Activated T-cell treated with anti-CD3 and anti-CD28 coated beads for 48 hours (primary cell): Measurements from ENCODE around the gene CDH20.

Experiments used
- DNase-seq: peaks from one replicate; pipeline ENCODE4 v3.0.0-alpha.2; 2020; ENCODE audit warnings: low read depth

Gene CDH20

DNA sequence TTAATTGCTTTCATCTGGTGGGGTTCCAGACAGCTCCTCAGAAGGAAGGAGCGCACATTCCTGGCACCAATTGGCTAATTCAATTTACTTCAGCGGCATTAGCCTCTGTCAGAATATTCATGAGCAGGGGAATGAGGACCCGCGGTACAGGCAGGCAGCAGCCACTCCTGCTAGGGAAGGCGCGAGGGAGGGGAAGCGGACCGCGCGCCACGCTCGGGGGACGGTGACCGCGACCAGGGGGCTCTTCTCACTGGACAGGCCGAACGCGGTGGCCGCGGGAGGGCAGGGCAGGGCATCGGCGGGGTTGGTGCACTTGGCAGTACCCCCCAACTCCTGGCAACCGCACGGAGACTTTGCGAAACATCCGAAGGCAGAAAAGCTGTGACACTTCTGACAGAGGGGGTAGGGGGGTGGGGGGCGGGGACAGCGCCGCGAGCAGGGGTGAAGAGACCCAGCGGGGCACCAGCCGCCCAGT, at the start of gene CDH20:
Gene CDH20, plus strand, starts transcription at position 160 of the 475 bp plus-strand sequence.
- DNase-seq, result no peak

DNA sequence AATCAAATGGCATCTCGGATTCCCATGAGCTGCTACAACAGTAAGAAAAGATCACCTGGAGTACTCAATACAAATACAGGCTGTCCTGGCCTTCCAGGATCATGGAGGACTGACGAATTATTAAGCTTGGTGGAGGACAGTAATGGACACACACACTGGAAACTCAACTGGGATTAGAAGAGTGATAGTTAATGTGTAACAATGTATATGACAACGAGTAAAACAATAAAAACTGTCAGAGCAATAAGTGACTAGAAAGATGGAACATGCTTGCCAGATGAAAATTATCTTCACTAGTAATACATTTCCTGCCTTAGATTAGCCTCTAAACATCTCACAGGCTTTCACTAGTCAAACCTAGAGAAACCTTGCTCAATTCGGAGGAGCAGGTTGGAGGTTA, 49.2 kb upstream of the CDH20 start:
- DNase-seq, result no peak

DNA sequence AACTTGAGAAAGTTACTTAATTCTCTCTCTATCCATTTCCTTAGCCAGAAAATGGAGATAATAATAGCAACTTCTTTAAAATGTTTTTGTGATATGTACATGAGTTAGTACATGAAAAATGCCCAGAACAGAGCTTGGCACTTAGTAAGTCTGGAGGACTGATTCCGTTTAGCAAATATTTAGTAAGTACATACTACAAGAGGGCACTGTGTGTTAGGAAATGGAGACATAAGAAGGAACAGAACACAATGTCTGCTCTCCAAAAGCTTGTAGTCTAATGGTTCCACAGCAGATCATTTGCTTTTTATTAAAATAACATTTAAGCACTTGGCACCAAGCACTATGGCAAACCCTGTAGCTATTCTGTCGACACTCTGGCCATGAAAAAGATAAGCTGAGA, 47.5 kb upstream of the CDH20 start:
- no peak for DNase-seq

DNA sequence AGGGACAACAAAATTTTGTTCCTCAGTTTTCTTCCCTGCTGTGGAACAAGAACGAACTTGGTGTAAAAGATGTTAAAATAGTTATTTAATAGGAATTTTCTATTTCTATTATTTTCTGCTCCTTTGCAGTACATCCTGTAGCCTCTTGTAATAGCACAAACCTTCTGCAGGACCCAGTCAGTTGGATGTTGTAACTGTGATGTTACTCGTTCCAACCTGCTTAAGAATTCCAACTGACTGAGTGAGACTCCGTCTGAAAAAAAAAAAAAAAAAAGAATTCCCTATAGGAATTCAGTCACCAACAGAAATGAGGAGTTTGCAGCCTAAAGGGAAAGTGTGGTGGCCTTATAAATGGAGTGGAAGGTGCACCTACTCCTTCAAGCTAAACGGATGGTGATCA, 46.4 kb upstream of the CDH20 start:
- no peak for DNase-seq

DNA sequence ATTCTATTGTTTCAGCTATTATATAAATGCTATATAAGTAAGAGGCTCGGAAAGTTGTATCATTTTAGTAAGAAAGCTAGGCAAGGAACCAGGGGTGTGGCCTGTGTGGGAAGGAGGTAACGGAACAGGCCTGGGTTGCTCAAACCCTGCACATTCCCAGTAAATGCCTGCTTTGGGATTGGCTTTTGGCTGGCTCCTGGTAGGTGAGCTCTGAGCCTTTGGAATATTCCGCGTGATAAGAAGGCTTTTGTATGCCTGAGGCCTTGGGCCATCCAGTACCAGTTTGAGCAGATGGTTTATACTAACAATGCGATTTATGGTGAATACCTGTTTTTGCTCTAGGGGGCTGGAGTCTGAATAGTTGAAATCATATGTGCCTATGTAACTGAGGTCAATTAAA, 42.6 kb upstream of the CDH20 start:
- DNase-seq, result no peak

DNA sequence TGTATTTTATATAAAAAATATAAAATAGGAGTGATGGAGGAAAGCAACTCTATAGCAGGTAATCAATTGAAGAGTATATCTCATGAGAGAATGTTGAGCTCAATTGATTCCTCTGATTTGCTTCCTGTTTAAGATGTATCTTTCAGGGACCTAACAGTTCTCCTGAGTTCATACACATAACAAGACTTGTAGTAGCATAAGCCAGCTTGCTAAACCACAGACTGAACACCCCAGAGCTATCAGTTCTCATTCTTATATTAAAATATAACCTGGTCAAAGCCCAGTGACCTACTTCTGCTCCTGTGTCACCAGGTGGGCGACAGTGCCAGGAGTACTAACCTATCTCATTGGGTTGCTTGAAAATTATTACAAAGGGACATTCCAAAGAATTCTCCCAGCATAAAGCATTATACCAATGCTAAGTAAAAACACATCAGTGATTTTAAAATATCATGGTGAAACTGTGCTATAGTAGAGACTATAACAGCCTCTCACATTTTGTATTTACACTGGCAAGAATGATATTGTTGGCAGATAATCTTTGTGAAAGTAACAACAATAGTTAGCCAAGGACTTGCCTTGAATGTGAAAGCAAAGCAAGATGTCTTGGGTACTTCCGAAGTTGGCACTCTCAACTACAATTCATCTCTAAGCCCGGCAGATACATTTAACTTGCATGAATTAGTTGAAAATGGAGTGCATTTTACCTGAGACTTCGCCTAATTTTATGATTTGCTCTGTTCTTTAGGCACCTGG, 40.8 kb upstream of the CDH20 start:
- no peak for DNase-seq

DNA sequence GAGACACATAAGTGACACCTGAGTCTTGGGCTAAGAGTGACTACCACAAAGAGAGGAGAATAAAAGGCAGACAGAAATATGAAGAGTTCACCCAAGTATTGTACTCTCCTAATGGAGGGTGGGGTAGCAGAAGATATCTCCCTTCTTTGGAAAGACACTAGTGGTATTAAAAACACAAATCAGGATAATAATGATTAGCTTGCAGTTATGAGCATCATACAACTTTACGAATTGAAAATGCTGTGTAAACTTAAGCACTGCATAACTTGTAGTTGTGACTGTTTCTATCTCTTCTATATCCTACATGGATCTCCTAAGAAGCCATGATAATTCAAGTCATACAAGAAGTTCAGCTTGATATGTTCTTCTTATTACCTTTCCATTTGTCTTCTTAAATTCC, 38.1 kb upstream of the CDH20 start:
- no peak for DNase-seq

DNA sequence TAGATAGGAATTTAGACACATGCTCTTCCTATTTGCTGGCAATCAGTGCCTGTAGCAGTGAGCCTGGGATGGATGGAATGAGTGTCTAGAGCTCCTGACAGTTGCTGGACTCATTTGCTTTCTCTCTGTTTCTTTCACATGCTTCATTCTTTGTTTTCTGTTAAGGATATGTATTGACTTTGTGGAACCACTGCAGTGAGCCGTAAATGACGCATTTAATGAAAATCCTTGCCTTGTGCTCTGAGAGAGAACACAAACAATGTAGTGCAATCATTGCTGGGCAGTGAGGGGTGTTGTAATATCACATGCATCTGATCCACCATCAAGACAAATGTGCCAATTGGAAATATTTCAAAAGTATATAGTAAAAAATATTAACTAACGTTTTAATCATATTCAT, 25.2 kb upstream of the CDH20 start:
- no peak for DNase-seq

DNA sequence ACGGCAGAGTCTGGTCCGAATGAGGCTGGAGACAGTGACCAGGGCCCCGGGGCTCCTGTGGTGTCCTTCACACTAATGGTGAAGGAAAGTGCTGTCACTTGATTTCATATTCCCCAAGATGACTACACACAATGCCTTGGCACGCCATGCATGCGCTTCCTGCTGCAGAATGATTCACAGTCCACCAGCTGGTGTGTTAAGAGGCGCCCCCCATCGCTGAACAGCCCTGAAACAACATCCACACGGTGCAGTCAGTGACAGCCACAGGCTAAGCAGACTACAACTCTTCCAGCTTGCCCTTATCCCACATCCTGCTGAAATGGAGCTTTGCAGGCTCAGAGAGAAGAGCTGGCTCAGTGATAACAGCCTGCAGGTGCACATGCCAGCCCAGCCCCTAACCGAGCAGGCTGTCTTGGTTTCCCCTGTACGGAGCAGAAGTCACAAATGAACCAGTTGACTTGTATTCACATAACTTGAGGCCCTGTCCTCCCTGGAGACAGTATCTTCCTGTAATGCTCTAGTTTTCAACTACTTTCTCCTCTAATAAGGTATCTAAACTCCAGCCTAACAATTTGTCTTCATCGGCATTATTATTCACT, 24.3 kb upstream of the CDH20 start:
- DNase-seq, result no peak

DNA sequence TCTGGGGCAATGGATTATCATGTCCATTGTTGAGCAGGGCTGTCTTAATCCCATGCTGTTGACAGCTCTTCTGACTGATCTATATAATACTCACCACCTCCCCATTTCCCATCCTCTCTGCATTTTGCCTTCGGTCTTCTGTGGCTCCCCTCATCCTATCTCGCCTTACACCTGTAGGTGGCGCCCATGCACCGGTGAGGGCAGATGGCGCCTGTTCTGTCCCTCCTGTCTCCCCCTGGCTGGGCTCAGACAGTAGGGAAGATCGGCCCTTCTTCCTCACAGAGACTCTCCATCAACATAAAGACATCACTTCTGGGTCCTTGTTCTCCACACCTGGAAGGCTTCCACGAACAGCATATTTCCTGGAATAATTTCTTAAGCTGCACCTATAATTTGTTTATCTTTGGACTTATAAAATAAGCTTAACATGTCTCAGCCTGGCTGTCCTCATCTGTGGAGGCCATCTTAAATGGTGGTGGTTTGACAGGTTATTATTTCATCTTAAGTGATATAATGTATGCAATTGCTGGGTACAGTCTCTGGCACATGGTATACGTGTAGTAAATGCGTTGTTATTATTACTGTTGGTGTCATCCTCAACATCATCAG, 10.9 kb upstream of the CDH20 start:
- DNase-seq, result peak; percentile 36

DNA sequence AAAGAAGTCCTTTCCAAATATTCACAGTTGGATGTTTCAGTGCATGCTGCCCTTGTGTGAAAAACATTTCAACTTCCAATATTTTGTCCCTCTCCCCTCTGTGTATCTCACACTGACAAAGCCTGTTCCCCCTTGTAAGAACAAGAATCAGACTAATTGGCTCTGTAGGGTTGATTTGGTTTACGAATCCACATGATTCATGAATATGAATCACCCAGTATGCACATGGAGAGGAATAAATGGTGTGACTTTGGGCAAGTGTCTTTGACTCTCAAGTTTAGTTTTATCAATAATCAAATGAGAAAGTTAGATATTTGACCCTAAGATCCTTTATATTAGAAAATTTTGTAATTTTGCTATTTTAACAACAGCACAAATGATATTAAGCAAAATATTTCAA, 9.3 kb upstream of the CDH20 start:
- no peak for DNase-seq

DNA sequence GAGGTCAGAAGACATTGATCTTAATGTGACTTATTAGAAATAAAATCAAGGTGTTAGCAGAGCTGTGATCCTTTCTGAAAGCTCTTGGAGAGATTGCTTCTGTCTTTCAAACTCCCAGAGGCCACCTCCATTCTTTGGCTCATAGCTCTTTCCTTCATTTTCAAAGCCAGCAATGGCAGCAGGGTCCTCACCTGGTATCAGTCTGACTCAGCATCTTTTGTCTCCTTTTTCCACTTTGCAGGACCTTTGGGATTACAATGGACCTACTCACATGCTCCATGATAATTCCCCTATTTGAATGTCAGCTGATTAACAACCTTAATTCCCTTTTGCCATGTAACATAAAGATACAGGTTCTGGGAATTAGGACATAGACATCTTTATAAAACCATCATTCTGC, 6.8 kb upstream of the CDH20 start:
- no peak for DNase-seq

DNA sequence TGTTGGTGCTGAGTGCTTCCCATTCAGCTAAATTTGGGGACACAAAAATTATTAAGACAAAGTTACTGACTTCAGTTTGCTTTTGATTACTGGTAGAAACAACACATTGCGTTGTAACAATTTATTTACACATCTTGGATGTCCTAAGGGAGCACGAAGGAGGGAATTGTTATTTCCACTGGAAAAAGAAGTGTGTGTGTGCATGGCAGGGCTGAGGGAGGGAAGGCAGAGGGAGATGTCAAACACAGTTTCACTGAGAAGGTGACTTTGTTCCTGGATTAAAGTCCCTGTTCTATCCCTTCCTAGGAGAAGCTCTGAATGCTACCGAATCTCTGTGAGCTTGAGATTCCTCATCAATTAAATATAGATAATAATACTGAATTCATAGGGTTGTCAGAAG, 3.8 kb upstream of the CDH20 start:
- DNase-seq, result no peak

DNA sequence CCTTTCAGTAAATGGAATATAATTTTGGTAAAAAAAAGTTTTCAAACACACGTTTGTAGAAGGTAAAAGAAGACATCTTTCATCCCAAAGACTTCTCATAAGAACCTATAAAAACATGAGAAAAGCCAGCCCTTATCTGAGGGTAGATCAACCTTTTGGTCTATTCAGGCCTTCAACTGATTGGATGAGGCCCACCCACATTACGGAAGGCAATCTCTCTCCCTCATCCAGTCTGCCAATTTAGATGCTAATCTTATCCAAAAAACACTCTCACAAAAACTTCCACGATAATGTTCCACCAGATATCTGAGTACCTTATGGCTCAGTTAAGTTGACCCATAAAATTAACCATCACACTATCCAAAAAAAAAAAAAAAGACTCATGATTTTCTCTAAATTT, 2.2 kb upstream of the CDH20 start:
- no peak for DNase-seq

DNA sequence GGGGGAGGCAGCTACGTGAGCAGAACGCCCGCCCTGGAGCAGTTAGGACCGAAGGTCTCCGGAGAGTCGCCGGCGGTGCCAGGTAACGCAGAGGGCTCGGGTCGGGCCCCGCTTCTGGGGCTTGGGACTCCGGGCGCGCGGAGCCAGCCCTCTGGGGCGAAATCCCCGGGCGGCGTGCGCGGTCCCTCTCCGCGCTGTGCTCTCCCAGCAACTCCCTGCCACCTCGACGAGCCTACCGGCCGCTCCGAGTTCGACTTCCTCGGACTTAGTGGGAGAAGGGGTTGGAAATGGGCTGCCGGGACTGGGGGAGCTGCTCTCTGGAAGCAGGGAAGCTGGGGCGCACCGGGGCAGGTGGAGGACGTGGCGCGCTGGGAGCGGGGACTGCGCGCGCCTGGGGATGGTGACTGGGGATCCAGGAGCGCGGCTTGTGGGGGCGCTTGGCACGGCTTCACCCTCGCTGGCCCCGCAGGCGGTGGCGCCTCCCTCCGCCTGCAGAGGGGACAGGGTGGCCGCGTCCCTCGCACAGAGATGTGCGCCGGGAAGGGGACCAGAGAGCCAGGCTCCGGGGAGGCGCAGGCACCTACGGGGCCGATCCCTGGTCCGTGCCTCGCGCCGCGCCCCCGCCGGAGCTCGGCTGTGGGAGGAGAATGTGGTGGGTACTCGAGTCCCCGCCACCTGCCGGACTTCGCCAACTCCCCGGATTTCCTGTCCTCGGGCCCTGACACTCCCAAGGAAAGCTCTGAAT, 688 bp downstream of the CDH20 start:
- no peak for DNase-seq

DNA sequence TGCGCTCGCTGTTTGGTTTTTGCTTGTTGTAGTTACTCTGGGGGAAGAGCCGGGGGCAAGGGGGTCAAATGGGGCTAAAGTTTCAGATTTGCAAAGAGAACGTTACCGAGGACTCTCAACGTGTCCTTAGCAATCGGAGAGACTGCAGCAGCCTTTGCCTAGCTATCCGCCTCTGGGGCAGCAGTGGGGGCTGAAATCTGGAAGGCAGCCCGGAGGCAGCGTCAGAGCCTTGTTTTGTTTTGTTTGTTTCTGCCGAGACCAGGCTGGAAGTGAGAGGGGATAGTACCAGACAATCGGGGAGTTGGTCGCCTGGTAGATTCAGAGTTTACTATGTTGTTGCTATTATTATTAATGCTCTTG, 1.2 kb downstream of the CDH20 start:
- no peak for DNase-seq

DNA sequence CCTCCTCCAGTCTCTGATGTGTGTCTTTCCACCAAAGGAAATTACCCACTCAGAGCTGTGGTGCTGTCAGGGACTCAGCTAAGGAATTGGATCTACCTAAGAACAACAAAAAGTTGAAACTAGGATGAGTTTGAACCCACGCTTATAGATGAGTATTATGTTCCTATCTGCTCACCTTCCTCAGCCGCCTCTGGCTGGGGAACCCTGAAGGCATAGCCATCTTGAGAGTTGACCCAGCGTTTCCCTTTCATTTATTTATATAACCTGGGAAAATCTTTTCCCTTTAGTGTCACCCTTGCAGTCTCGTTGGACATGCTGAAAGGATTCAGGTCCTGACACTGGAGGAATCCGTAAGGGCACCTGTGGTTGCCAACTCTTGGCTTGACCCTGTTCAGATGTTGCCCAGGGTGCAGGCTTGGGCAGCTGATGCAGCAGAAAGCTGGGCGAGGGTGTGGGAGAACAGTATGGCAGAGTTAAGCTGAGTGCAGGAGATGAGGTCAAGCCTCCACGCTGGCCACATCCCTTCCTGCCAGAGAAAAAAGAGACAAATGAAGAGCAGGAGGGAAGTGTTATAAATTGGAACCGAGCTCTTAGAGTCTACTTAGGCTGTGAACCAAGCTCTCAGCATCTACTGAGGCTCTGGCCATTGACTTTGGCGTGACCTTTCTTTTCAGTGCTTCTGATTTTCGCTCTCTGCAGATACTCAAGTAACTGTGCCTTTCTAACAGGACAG, 1.9 kb downstream of the CDH20 start:
- DNase-seq, result no peak

DNA sequence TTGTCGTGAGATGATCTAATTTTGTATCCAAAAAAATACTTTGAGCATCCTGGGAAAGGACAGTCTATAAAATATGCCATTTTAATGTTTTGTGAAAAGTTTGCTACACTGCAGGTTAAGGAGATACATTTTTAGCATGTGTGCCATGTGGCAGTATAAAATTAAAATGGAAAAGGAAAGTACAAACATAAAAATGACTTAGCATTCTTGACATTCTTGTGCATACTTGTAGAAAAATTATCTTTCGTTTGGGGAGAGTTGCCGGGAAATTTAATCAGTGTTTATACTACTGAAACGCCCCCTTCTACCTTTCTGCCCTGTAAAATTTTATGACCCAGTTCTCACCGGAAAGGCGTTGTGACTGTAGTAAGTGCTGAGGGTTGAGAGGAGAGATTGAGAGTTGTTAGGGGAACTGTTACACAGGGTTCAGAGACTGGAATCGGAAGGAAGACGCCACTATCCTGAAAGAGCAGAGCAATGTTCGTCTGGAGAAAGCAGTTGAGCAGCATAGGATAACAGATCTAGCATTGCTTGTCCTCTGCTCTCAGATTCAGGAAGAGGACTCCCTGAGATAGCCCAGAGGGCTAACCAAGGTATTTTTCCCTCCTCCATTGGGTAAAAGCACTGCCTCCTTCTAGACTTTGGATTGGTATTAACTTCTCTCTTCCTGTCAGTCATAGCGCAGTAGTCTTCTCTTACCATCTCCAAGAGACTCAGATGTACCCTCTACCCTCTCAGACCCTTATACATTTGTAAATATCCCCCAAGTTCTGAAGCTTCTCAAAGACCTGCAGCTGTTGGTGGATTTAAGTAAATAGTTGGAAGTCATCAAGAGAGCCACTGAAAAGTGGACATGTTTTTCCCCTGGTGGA, 2.7 kb downstream of the CDH20 start:
- no peak for DNase-seq

DNA sequence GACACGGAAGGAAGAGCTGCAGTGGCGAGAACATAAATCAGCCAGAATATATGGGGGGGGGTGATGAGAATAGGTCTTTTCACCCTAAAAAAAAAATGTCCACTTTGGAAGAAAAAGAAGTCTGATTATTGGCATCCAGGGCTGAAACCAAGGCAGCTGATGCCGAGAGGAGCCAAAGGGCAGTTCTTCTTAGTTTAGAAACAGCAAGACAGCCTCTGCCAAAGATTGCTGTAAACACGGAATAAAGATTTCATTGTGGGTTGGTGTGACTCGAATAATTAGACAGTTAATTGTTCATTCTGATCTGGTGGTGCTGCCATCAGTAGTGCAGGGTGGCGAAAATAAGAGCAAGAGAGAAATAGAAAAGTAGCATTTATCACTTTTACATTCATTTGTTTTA, 3.5 kb downstream of the CDH20 start:
- no peak for DNase-seq

DNA sequence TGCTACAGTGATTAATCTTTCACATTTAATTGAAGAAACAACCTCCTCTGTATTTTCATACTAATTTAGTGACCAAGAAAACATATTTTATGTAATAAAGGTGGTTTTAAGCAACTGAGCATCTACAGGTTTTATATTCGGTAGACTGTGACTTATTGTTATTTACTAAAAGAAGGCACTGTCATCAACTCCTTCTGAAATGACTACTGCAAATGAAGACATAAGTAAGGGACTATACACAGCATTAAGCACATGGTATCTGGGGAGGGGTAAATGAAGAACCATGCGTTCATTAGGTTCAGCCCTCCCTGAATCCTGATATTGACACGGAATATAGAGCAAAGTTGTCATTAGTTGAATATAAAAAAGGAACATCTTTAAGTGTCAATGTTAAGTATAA, 4.3 kb downstream of the CDH20 start:
- DNase-seq, result no peak

DNA sequence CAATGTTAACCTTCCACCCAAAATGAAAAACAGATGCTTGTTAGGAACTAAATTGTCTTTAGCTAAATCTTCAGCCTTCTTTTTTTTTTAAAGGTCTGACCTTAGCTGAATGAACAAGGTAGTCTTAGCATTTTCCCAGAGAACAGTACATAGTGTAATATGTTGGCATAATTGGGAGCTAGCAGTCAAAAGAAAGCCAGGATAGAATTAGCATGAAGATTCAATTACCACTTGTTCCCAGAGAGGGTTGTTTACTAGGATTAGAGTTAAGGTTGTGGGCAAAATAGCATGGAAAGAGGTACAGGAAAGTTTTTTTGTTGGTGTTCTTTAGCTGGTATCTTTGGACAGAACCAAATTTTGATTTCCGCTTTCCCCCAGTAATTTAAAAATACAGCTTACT, 6.9 kb downstream of the CDH20 start:
- no peak for DNase-seq
